MM.1S (cell line): Measurements from ENCODE around the gene RHBDL2.

ENCODE experiments used
- DNase-seq: peaks from one replicate; pipeline ENCODE4 v3.0.0-alpha.2; 2015
- H2AFZ ChIP-seq: fragments of 300-600 bp; sonication (generic); 2 replicates; pipeline ENCODE4 v1.6.0; 2016; ENCODE audit warnings: antibody characterized with exemption, low read length
- H3F3A ChIP-seq: fragments of 300-600 bp; sonication (generic); 2 replicates; pipeline ENCODE4 v1.6.1; 2016; ENCODE audit warnings: mild to moderate bottlenecking, antibody characterized with exemption, low read length, moderate library complexity, mixed read lengths; ENCODE audit not compliant: insufficient read depth
- H3K27ac ChIP-seq: fragments of 300-600 bp; sonication (generic); 2 replicates; pipeline ENCODE4 v1.5.1; 2016; ENCODE audit warnings: mild to moderate bottlenecking, low read length
- H3K27me3 ChIP-seq: fragments of 300-600 bp; sonication (generic); replicated peaks from 2 replicates; pipeline ENCODE4 v1.6.0; 2016; ENCODE audit warnings: low read length; ENCODE audit not compliant: insufficient read depth
- H3K36me3 ChIP-seq: fragments of 300-600 bp; sonication (generic); replicated peaks from 2 replicates; pipeline ENCODE4 v1.6.1; 2016; ENCODE audit warnings: mild to moderate bottlenecking, low read length, mixed read lengths; ENCODE audit not compliant: insufficient read depth
- H3K4me1 ChIP-seq: fragments of 300-600 bp; sonication (generic); 2 replicates; pipeline ENCODE4 v1.6.1; 2016; ENCODE audit warnings: low read length, mixed read lengths
- H3K4me2 ChIP-seq: fragments of 300-600 bp; sonication (generic); 2 replicates; pipeline ENCODE4 v1.6.0; 2016; ENCODE audit warnings: low read depth, low read length
- H3K4me3 ChIP-seq: fragments of 300-600 bp; sonication (generic); 2 replicates; pipeline ENCODE4 v1.5.1; 2016; ENCODE audit warnings: low read length, mixed read lengths
- H3K79me2 ChIP-seq: fragments of 300-600 bp; sonication (generic); 2 replicates; pipeline ENCODE4 v1.6.1; 2016; ENCODE audit warnings: mixed run types, low read length, mixed read lengths
- H3K9ac ChIP-seq: fragments of 300-600 bp; sonication (generic); 2 replicates; pipeline ENCODE4 v1.6.1; 2016; ENCODE audit warnings: low read length, mixed read lengths
- H3K9me2 ChIP-seq: fragments of 300-600 bp; sonication (generic); replicated peaks from 2 replicates; pipeline ENCODE4 v1.6.1; 2016; ENCODE audit warnings: mild to moderate bottlenecking, low read length, mixed read lengths; ENCODE audit not compliant: insufficient read depth
- H3K9me3 ChIP-seq: fragments of 300-600 bp; sonication (generic); replicated peaks from 2 replicates; pipeline ENCODE4 v1.6.1; 2016; ENCODE audit warnings: mild to moderate bottlenecking, low read length, mixed read lengths; ENCODE audit not compliant: insufficient read depth
- H4K20me1 ChIP-seq: fragments of 300-600 bp; sonication (generic); 2 replicates; pipeline ENCODE4 v1.6.1; 2016; ENCODE audit warnings: mild to moderate bottlenecking, low read length, moderate library complexity, mixed read lengths; ENCODE audit not compliant: insufficient read depth
- EZH2 ChIP-seq: fragments of 300-600 bp; sonication (generic); optimal IDR thresholded peaks from 2 replicates; pipeline ENCODE3; 2017; ENCODE audit warnings: low read depth, mild to moderate bottlenecking, antibody characterized with exemption, low read length, mixed read lengths
- EZH2phosphoT487 ChIP-seq: fragments of 300-600 bp; sonication (generic); IDR thresholded peaks from 2 replicates; pipeline ENCODE4 v1.6.1; 2018; ENCODE audit warnings: antibody characterized with exemption, low read length
- TF ChIP-seq, protein P1 (sequence below): fragments of 300-600 bp; sonication (generic); IDR thresholded peaks from 2 replicates; pipeline ENCODE4 v1.5.1; 2016; ENCODE audit warnings: antibody characterized with exemption, low read length, mixed read lengths

The RHBDL2 gene

DNA sequence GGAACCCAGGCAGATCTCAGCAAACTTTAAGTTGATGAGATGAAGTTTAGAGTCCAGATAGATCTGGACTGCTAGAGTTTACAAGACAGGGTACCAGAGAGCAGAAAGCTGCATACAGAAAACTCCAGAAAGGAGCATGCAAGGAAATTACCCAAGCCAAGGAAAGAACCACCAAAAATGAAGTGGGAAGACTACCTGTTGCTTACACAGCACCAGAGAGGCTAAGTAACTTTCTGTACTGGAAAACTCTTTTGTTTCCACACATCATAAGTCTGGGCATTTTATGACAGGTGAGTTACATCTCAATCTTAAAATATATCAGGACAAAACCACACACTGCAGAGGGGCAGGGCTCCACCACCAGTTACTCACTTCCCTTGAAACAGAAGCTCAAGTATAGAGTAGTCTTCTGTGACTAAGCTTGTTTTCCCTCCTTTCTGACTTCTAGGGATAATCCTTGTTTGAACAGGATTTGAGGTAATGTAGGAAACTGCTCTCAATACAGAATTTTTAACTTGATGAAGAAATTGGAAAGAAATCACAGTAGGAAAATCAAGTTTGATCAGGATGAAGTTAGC is 42.9 kb downstream of the RHBDL2 start:
- Histone ChIP-seq H2AFZ (no peak overlapping the region), H3K4me1 (no peaks in the 10 kb centered on the region), H3K36me3 (no peaks in the 10 kb centered on the region), H3K9me3 (no peaks in the 10 kb centered on the region), H3K79me2 (no peaks in the 10 kb centered on the region), H3K9ac (no peak overlapping the region), H3K4me3 (no peak overlapping the region), H3F3A (no peaks in the 10 kb centered on the region), H3K27ac (no peak overlapping the region), H4K20me1 (no peaks in the 10 kb centered on the region), H3K9me2 (no peaks in the 10 kb centered on the region), H3K27me3 (no peaks in the 10 kb centered on the region), H3K4me2 (no peak overlapping the region)
- TF ChIP-seq, protein P1, sequence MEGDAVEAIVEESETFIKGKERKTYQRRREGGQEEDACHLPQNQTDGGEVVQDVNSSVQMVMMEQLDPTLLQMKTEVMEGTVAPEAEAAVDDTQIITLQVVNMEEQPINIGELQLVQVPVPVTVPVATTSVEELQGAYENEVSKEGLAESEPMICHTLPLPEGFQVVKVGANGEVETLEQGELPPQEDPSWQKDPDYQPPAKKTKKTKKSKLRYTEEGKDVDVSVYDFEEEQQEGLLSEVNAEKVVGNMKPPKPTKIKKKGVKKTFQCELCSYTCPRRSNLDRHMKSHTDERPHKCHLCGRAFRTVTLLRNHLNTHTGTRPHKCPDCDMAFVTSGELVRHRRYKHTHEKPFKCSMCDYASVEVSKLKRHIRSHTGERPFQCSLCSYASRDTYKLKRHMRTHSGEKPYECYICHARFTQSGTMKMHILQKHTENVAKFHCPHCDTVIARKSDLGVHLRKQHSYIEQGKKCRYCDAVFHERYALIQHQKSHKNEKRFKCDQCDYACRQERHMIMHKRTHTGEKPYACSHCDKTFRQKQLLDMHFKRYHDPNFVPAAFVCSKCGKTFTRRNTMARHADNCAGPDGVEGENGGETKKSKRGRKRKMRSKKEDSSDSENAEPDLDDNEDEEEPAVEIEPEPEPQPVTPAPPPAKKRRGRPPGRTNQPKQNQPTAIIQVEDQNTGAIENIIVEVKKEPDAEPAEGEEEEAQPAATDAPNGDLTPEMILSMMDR, result no peak
- no peak for DNase-seq

DNA sequence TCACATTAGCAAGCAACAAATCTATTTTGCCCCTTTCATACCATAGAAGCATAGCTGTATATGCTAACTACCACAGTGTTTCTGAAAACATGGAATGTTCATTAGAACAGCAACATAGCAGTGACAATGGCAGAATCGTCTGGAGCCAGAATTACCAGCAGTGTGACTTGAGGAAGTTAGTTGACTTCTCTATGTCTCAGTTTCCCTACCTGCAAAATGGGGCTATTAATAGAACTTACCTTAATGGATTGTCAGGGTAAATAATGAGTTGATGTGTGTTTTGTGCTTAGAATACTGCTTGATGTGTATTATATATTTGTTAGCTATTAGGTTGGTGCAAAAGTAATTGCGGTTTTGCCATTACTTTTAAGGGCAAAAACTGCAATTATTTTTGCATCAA is 45.5 kb downstream of the RHBDL2 start:
- DNase-seq, result no peak
- H3K9ac ChIP-seq, result no peak overlapping the region
- TF ChIP-seq EZH2phosphoT487, result no peak
- TF ChIP-seq, protein P1, result no peak
- no peak for TF ChIP-seq EZH2

DNA sequence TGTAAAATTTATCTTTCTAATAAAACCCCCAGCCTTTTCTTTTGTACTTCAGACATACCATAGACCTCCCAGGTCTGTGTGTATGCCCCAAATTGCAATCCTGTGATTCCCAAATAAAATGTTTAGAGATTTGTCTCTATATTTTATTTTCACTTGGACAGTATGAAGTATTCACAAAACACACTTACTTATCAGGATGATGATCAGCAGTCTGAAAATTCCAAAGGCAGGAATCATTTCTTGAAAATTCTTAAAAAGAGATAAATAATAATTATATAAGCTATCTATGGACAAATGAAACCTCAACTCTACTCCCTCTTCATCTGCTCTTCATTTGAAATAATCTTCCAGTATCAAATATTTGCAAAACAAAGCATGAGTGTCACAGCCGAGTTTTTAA is 48.7 kb downstream of the RHBDL2 start:
- Histone ChIP-seq H3K36me3 (no peaks in the 10 kb centered on the region), H3K27ac (no peak overlapping the region), H3K4me1 (no peaks in the 10 kb centered on the region), H3K27me3 (no peaks in the 10 kb centered on the region), H3K9me3 (no peaks in the 10 kb centered on the region), H2AFZ (no peak overlapping the region), H3K9ac (no peak overlapping the region), H3K4me3 (no peak overlapping the region), H3K9me2 (no peaks in the 10 kb centered on the region), H3F3A (no peaks in the 10 kb centered on the region), H3K4me2 (no peak overlapping the region), H3K79me2 (no peaks in the 10 kb centered on the region), H4K20me1 (no peaks in the 10 kb centered on the region)
- TF ChIP-seq EZH2phosphoT487 (no peak), EZH2 (no peak)
- TF ChIP-seq, protein P1, result no peak
- DNase-seq, result no peak

More for the DNA sequence above, 45.5 kb downstream of the RHBDL2 start:
- H4K20me1 ChIP-seq, result no peaks in the 10 kb centered on the region
- no peaks in the 10 kb centered on the region for H3K79me2 ChIP-seq
- H2AFZ ChIP-seq, result no peak overlapping the region
- H3F3A ChIP-seq, result no peaks in the 10 kb centered on the region
- no peaks in the 10 kb centered on the region for H3K27me3 ChIP-seq
- no peaks in the 10 kb centered on the region for H3K4me1 ChIP-seq
- no peaks in the 10 kb centered on the region for H3K9me3 ChIP-seq
- H3K4me3 ChIP-seq, result no peak overlapping the region
- no peaks in the 10 kb centered on the region for H3K9me2 ChIP-seq
- no peak overlapping the region for H3K4me2 ChIP-seq
- no peaks in the 10 kb centered on the region for H3K36me3 ChIP-seq
- no peak overlapping the region for H3K27ac ChIP-seq
